Heart right ventricle (tissue), 16 donors: Measurements from ENCODE around the gene LDLRAD4. TPM values are rescaled to one million over a fixed set of nuclear protein-coding genes. Genes with fewer than 3 reads are reported as not detected.

ENCODE experiments used
- ATAC-seq, 8 donors: fragments of 200-7000 bp; cut with Tn5 transposase; one replicate each; pipeline ENCODE4 v1.9.1; 2020; ENCODE audit warnings: mild to moderate bottlenecking in 8 of 8, moderate library complexity in 8 of 8, moderate number of reproducible peaks in 1 of 8
- DNase-seq, 2 donors: peaks; one replicate each; pipeline ENCODE4 v3.0.0-alpha.2; 2020
- H3K27ac ChIP-seq, 10 donors: fragments of 200-600 bp; sonication (generic) in 2 of 10; one replicate each; pipeline versions ENCODE4 v1.5.0 to v1.8.0; 2020 to 2022; ENCODE audit warnings: mild to moderate bottlenecking in 3 of 10
- H3K27me3 ChIP-seq, 7 donors: fragments of 200-600 bp; one replicate each; pipeline ENCODE4 v1.8.0; 2021 to 2022; ENCODE audit warnings: mild to moderate bottlenecking in 2 of 7
- H3K36me3 ChIP-seq, 9 donors: fragments of 200-600 bp; sonication (generic) in 1 of 9; one replicate each; pipeline versions ENCODE4 v1.5.0 to v1.8.0; 2020 to 2022; ENCODE audit warnings: mild to moderate bottlenecking in 2 of 9
- H3K4me1 ChIP-seq, 9 donors: fragments of 200-600 bp; sonication (generic) in 1 of 9; one replicate each; pipeline versions ENCODE4 v1.5.0 to v1.8.0; 2020 to 2022; ENCODE audit warnings: mild to moderate bottlenecking in 4 of 9
- H3K4me3 ChIP-seq, 10 donors: fragments of 200-600 bp; sonication (generic) in 2 of 10; one replicate each; pipeline versions ENCODE4 v1.5.0 to v1.8.0; 2020 to 2022; ENCODE audit warnings: mild to moderate bottlenecking in 7 of 10, moderate library complexity in 2 of 10
- H3K9me3 ChIP-seq, 11 donors: fragments of 200-600 bp in 10 of 11; sonication (generic) in 2 of 11; one replicate each; pipeline versions ENCODE4 v1.5.0 to v1.8.0; 2013 to 2022; ENCODE audit warnings: mild to moderate bottlenecking in 2 of 11, control low read depth in 1 of 11, moderate library complexity in 1 of 11
- WGBS, 2 donors: extraction: QIAGEN DNeasy Blood & Tissue Kit; methylation state at CpG; one replicate each; pipeline ENCODE4 v1.1.7; 2013; ENCODE audit warnings: inconsistent platforms in 1 of 2; 5-methylcytosine and 5-hydroxymethylcytosine counted together
- intact Hi-C, 10 donors: fragments of 100-400 bp; cut with DNase I; formaldehyde crosslinking; loops; one replicate each; pipeline versions ENCODE4 v1.11.1 to v1.14.2; 2022
- polyA plus RNA-seq, 2 donors: library from polyadenylated mRNA; stranded (reverse); fragments of 200-250 nt; gene quantifications; one replicate each; pipeline ENCODE4 v1.2.3, GENCODE V29; 2013
- total RNA-seq, 10 donors: library from RNA; stranded (reverse); fragmentation: NEBNext Ultra II Directional in 3 of 10; extraction: Animal tissue kit (Norgen Biotek cat#: 25700) in 3 of 10; gene quantifications; one replicate each; pipeline versions ENCODE4 v1.2.1 to v1.2.4, GENCODE V29; 2021 to 2023
- TF ChIP-seq, protein P1 (sequence below), 9 donors: fragments of 200-600 bp; sonication (generic) in 2 of 9; IDR thresholded peaks; one replicate each; pipeline versions ENCODE4 v1.5.0 to v1.8.0; 2021 to 2022; ENCODE audit warnings: antibody characterized with exemption in 9 of 9, mild to moderate bottlenecking in 5 of 9, moderate library complexity in 1 of 9
- donor health status: Arrhythmogenic right ventricular cardiomyopathy.
- donor health status: ischemic (EF 13 %, LVEDD 7.1; RV severe dilation, severe dysfunction).
- donor health status: healthy with polysubstance abuse.
- donor health status: DM: no; HTN: yes; CAD: no.
- donor health status: DM: no; HTN: no; CAD: no.
- donor health status: ischemic (EF 25% LVEDD 6.9; RV normal size, moderate dysfunction).
- donor health status: ischemic (EF 25% LVEDD 5.7; RV mildly dilated, moderate dysfunction).
- donor health status: healthy.
- donor health status: DM: yes; HTN: yes; CAD: no.
- donor health status: Ischemic cardiomyopathy.
- donor health status: ischemic (EF 35%, LVEDD 5.7; RV mildly dilated, moderate dysfunction).
- donor health status: nonischemic (EF 11% LVEDD 7.7; RV severe dilation, severe dysfunction).
- donor health status: DM: yes; HTN: yes; CAD: no.
- donor health status: PGD.
- donor health status: ischemic (EF 29% LVEDD 5.4; RV normal size, mild dysfunction).
- donor health status: nonischemic (EF 23%, LVEDD 6.1; RV moderate dilation, normal function).

LDLRAD4 gene
- total and polyA plus RNA-seq, 12 donors: 5.4 to 74.6 (median 34.6) TPM

DNA sequence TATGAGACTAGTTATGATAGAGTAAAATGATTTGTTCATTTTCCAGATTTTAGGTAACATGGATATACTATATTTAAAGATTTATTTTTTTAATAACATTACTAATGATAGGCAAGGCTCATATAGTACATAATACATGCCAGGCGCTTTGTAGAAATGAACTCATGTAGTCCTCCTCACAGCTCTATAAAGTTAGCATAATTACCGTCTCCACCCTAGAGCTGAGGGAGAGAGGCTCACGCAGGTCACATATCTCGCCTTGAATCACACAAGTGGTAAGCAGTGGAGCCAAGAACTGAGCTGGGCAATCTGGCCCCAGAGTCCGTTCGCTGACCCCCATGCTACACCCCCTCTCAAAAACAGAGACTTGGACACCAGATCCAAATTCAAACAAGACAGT is 285.3 kb downstream of the LDLRAD4 start:
- ATAC-seq (no peak), DNase-seq (no peak)
- Histone ChIP-seq H3K36me3 (peaks cover 0 to 1% (median 0%) of the 10 kb centered on the region in 9 donors), H3K27me3 (no peaks in the 10 kb centered on the region), H3K9me3 (peaks cover 0 to 9% (median 0%) of the 10 kb centered on the region in 11 donors), H3K4me3 (no peak overlapping the region), H3K27ac (peak overlapping the region in 1 of 10 donors; percentile 91), H3K4me1 (peaks cover 18 to 53% (median 40%) of the 10 kb centered on the region in 9 donors)
- intact Hi-C loops: loop anchor here in 2 of 10 donors (10.0 kb wide), 2 partner anchors 119 to 219 kb away; no protein-coding TSS in a partner anchor
- 59 to 78% methylated on average over 6 of the region's 6 CpGs for WGBS, 2 donors
- TF ChIP-seq, protein P1, sequence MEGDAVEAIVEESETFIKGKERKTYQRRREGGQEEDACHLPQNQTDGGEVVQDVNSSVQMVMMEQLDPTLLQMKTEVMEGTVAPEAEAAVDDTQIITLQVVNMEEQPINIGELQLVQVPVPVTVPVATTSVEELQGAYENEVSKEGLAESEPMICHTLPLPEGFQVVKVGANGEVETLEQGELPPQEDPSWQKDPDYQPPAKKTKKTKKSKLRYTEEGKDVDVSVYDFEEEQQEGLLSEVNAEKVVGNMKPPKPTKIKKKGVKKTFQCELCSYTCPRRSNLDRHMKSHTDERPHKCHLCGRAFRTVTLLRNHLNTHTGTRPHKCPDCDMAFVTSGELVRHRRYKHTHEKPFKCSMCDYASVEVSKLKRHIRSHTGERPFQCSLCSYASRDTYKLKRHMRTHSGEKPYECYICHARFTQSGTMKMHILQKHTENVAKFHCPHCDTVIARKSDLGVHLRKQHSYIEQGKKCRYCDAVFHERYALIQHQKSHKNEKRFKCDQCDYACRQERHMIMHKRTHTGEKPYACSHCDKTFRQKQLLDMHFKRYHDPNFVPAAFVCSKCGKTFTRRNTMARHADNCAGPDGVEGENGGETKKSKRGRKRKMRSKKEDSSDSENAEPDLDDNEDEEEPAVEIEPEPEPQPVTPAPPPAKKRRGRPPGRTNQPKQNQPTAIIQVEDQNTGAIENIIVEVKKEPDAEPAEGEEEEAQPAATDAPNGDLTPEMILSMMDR (IDR thresholded peaks at IDR 0.05): no peak

DNA sequence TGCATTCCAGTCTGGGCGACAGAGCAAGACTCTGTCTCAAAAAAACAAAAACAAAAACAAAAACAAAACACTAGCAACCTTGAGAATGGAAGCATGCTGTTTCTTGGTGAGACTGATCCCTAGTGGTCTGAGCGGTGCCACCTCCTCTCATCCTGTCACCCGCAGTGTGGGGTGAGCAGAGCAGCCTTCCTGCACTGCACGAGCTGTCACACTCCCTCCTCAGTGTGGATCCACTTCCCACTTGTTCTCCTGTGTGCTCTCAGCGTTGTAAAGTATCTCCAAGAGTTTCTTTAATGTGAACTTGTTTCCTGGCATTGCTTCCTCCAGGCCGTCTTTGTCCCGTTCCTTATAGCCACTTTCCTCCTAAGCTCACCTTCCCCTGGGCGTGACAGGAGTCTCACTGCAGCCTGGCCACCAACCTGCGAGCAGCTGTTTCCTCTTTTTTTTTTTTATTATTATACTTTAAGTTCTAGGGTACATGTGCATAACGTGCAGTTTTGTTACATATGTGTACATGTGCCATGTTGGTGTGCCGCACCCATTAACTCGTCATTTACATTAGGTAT is 287.3 kb downstream of the LDLRAD4 start:
- intact Hi-C loops: loop anchor here in 3 of 10 donors (1.0 to 10.0 kb wide), 3 partner anchors 46 to 221 kb away; no protein-coding TSS in a partner anchor
- H3K9me3 ChIP-seq: peaks cover 0 to 14% (median 0%) of the 10 kb centered on the region in 11 donors

DNA sequence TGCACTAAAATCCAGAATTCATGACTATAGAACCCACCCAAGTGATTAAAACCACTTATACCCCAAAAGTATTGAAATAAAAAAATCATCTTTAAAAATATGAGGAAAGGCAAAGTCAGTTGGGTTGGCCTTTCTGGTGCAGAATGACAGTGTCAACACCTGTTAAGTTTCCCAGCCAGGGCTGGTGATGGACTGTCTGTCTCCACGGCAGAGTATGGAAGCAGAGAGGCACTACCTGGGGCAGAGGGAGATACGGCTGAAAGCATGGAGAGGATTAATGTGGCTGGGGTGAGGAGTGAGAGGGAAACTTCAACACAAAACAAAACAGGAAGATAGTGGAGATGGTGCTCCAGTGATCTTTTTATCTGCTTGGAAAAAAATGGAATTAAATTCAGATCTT is 292.0 kb downstream of the LDLRAD4 start:
- H3K27ac ChIP-seq: no peak overlapping the region
- intact Hi-C loops: loop anchor here in 2 of 10 donors (10.0 kb wide), 2 partner anchors 66 to 116 kb away; no protein-coding TSS in a partner anchor
- H3K27me3 ChIP-seq: no peaks in the 10 kb centered on the region
- TF ChIP-seq, protein P1 (IDR thresholded peaks at IDR 0.05): no peak
- DNase-seq (no peak), ATAC-seq (no peak)
- peaks cover 0 to 19% (median 6%) of the 10 kb centered on the region in 9 donors for H3K4me1 ChIP-seq
- no peak overlapping the region for H3K4me3 ChIP-seq
- H3K9me3 ChIP-seq: peaks cover 0 to 14% (median 0%) of the 10 kb centered on the region in 11 donors
- WGBS, 2 donors: 80 to 86% methylated on average over 2 of the region's 2 CpGs
- peaks cover 0 to 6% (median 0%) of the 10 kb centered on the region in 9 donors for H3K36me3 ChIP-seq

More for the DNA sequence above, 287.3 kb downstream of the LDLRAD4 start:
- ATAC-seq (no peak), DNase-seq (no peak)
- H3K27me3 ChIP-seq: no peaks in the 10 kb centered on the region
- no peaks in the 10 kb centered on the region for H3K36me3 ChIP-seq
- TF ChIP-seq, protein P1 (IDR thresholded peaks at IDR 0.05): no peak
- no peak overlapping the region for H3K4me3 ChIP-seq
- H3K27ac ChIP-seq: no peak overlapping the region
- 80 to 84% methylated on average over 11 to 12 of the region's 12 CpGs for WGBS, 2 donors
- peaks cover 7 to 39% (median 27%) of the 10 kb centered on the region in 9 donors for H3K4me1 ChIP-seq

DNA sequence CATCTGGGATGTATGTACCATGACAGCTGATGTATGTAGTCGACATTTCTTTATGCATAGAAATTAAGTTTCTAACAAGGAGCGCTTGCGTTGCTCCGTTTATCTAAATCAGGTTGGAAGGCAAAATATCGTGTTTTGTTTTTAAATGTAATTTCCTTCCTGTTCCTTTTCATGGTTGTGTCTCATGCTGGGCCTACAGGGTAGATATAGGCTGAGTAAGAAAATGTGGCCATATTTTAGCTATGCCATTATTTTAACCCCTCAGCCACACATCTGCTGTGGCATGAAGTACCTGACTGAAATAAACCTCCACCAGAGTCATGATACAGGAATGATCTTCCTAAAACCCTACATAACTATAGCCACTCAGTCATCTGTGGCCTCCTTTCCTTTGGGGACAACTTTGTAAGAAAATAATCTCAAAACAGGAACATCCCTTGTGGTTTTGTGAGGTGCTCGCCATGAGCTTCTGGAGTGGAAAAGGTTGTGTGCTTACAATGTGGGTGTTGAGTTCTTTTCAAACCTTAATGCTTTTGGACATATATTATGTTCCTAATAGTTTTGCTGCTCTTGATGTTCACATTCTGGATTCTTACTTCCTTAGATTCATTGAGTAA is 293.5 kb downstream of the LDLRAD4 start:
- no peak for ATAC-seq

More for the DNA sequence above, 293.5 kb downstream of the LDLRAD4 start:
- DNase-seq: no peak
- Histone ChIP-seq H3K4me3 (no peak overlapping the region), H3K4me1 (peaks cover 0 to 19% (median 6%) of the 10 kb centered on the region in 9 donors), H3K27ac (no peak overlapping the region), H3K9me3 (peaks cover 0 to 14% (median 0%) of the 10 kb centered on the region in 11 donors), H3K36me3 (peaks cover 0 to 6% (median 0%) of the 10 kb centered on the region in 9 donors), H3K27me3 (no peaks in the 10 kb centered on the region)
- TF ChIP-seq, protein P1 (IDR thresholded peaks at IDR 0.05): no peak
- 85 to 86% methylated on average over 6 of the region's 6 CpGs for WGBS, 2 donors
- intact Hi-C loops: loop anchor here in 2 of 10 donors (10.0 kb wide), 2 partner anchors 67 to 117 kb away; no protein-coding TSS in a partner anchor
